Ovary (tissue), 3 donors: ENCODE results near the gene KATNB1.

Source experiments
- CTCF ChIP-seq, 3 donors: fragments of 450-650 bp in 2 of 3; fragments of 200-600 bp in 1 of 3; IDR thresholded peaks; one replicate each; pipeline versions ENCODE4 v1.5.1 to v1.8.0; 2016 to 2022; ENCODE audit warnings: antibody characterized with exemption in 3 of 3, mild to moderate bottlenecking in 1 of 3
- EP300 ChIP-seq: sonication (generic); formaldehyde crosslinking; IDR thresholded peaks from one replicate; pipeline ENCODE4 v1.6.1; 2017; ENCODE audit warnings: antibody characterized with exemption
- POLR2A ChIP-seq: fragments of 450-650 bp; IDR thresholded peaks from one replicate; pipeline ENCODE4 v1.6.1; 2017; ENCODE audit warnings: antibody characterized with exemption, mild to moderate bottlenecking, moderate library complexity
- donor health status: DM: no; HTN: no; CAD: no.

GRCh38 chr16:57725554-57725953, 10.0 kb upstream of the KATNB1 start:
- TF ChIP-seq CTCF (IDR thresholded peaks at IDR 0.05), result no peak
- no peak for TF ChIP-seq POLR2A
- TF ChIP-seq EP300, result no peak
